ENCODE data around the gene MDP1. TPM values are rescaled to one million over a fixed set of nuclear protein-coding genes. Genes with fewer than 3 reads are reported as not detected.

The MDP1 gene
- total RNA-seq, 1 donor from 2014 or later = 13.8 TPM

Other genes with a start within 250 kb of the MDP1 start
- 26.9 and 27.5 TPM in 2 replicates for gene DHRS4L2, start 227.1 kb downstream of the MDP1 start, total RNA-seq
- 0.73 and 0.82 TPM in 2 replicates for gene CARMIL3, start 164.1 kb downstream of the MDP1 start, total RNA-seq
- gene CPNE6, start 144.5 kb downstream of the MDP1 start, total RNA-seq = not detected in 2 replicates
- gene PCK2, start 121.8 kb downstream of the MDP1 start, total RNA-seq = 55.4 and 60.4 TPM in 2 replicates
- gene DCAF11, start 101.3 kb downstream of the MDP1 start, total RNA-seq = 81.8 and 84.9 TPM in 2 replicates
- 2.4 and 2.9 TPM in 2 replicates for gene NRL, start 101.1 kb downstream of the MDP1 start, total RNA-seq
- gene FITM1, start 85.4 kb downstream of the MDP1 start, total RNA-seq = 0.57 and 1.1 TPM in 2 replicates
- 517 and 520 TPM in 2 replicates for gene PSME1, start 79.9 kb downstream of the MDP1 start, total RNA-seq
- gene EMC9, start 74.5 kb downstream of the MDP1 start, total RNA-seq = 22.1 and 23.3 TPM in 2 replicates
- gene PSME2, start 69.5 kb downstream of the MDP1 start, total RNA-seq = 725 and 729 TPM in 2 replicates
- gene RNF31, start 68.6 kb downstream of the MDP1 start, total RNA-seq = 128 and 138 TPM in 2 replicates
- 264 and 265 TPM in 2 replicates for gene IRF9, start 54.8 kb downstream of the MDP1 start, total RNA-seq
- gene REC8, start 44.0 kb downstream of the MDP1 start, total RNA-seq = 66.0 and 68.7 TPM in 2 replicates
- 50.2 and 55.0 TPM in 2 replicates for gene IPO4, start 27.2 kb downstream of the MDP1 start, total RNA-seq
- 41.2 and 42.6 TPM in 2 replicates for gene TM9SF1, start 20.6 kb downstream of the MDP1 start, total RNA-seq
- 0.34 and 0.39 TPM in 2 replicates for gene TSSK4, start 10.4 kb downstream of the MDP1 start, total RNA-seq
- 85.8 and 90.3 TPM in 2 replicates for gene CHMP4A, start 2.6 kb downstream of the MDP1 start, total RNA-seq
- gene NEDD8, start 16.3 kb upstream of the MDP1 start, total RNA-seq = 191 and 199 TPM in 2 replicates
- gene GMPR2, start 16.9 kb upstream of the MDP1 start, total RNA-seq = 59.8 and 60.9 TPM in 2 replicates
- 129 and 136 TPM in 2 replicates for gene TINF2, start 26.6 kb upstream of the MDP1 start, total RNA-seq
- 4.1 and 5.6 TPM in 2 replicates for gene TGM1, start 47.1 kb upstream of the MDP1 start, total RNA-seq
- gene RABGGTA, start 55.5 kb upstream of the MDP1 start, total RNA-seq = 45.9 and 54.4 TPM in 2 replicates
- gene DHRS1, start 83.7 kb upstream of the MDP1 start, total RNA-seq = 20.7 and 29.6 TPM in 2 replicates
- 41.3 and 41.6 TPM in 2 replicates for gene NOP9, start 83.8 kb upstream of the MDP1 start, total RNA-seq
- 28.6 and 29.5 TPM in 2 replicates for gene CIDEB, start 91.9 kb upstream of the MDP1 start, total RNA-seq
- 16.6 and 17.5 TPM in 2 replicates for gene LTB4R2, start 94.1 kb upstream of the MDP1 start, total RNA-seq
- 19.2 and 23.4 TPM in 2 replicates for gene LTB4R, start 95.4 kb upstream of the MDP1 start, total RNA-seq
- gene ADCY4, start 119.0 kb upstream of the MDP1 start, total RNA-seq = 3.5 and 5.8 TPM in 2 replicates
- gene RIPK3, start 123.9 kb upstream of the MDP1 start, total RNA-seq = 29.7 and 34.6 TPM in 2 replicates
- gene NFATC4, start 152.1 kb upstream of the MDP1 start, total RNA-seq = 0.09 TPM in 1 of 2 replicates, not detected in the other
- gene NYNRIN, start 182.9 kb upstream of the MDP1 start, total RNA-seq = 0.14 TPM in 2 replicates
- gene CBLN3, start 213.6 kb upstream of the MDP1 start, total RNA-seq = 5.0 and 5.5 TPM in 2 replicates
- 76.6 and 79.3 TPM in 2 replicates for gene KHNYN, start 213.9 kb upstream of the MDP1 start, total RNA-seq
- gene SDR39U1, start 226.7 kb upstream of the MDP1 start, total RNA-seq = 48.2 and 56.4 TPM in 2 replicates